Spleen (tissue), 11 donors: ENCODE results near the gene STX16. TPM values are rescaled to one million over a fixed set of nuclear protein-coding genes. Genes with fewer than 3 reads are reported as not detected.

Experiments used
- DNase-seq: peaks from one replicate; pipeline ENCODE4 v3.0.0-alpha.2; 2020
- H3K27ac ChIP-seq, 8 donors: fragments of 200-600 bp; sonication (generic) in 7 of 8; 1 replicate in 4 of 8; 2 replicates in 4 of 8; pipeline versions ENCODE4 v1.5.0 to v1.8.0; 2016 to 2021; ENCODE audit warnings: inconsistent platforms in 4 of 8, mild to moderate bottlenecking in 4 of 8, moderate library complexity in 1 of 8
- H3K27me3 ChIP-seq, 7 donors: fragments of 200-600 bp; sonication (generic) in 6 of 7; replicated peaks in 1 of 7; 1 replicate in 4 of 7; 2 replicates in 3 of 7; pipeline versions ENCODE4 v1.5.0 to v1.8.0; 2016 to 2021; ENCODE audit warnings: inconsistent platforms in 3 of 7, mild to moderate bottlenecking in 1 of 7
- H3K36me3 ChIP-seq, 6 donors: fragments of 200-600 bp; sonication (generic) in 5 of 6; 1 replicate in 4 of 6; 2 replicates in 2 of 6; pipeline versions ENCODE4 v1.5.0 to v1.8.0; 2016 to 2021; ENCODE audit warnings: inconsistent platforms in 2 of 6
- H3K4me1 ChIP-seq, 6 donors: fragments of 200-600 bp; sonication (generic) in 5 of 6; 1 replicate in 3 of 6; 2 replicates in 3 of 6; pipeline versions ENCODE4 v1.5.0 to v1.8.0; 2016 to 2021; ENCODE audit warnings: inconsistent platforms in 3 of 6
- H3K4me3 ChIP-seq, 8 donors: fragments of 200-600 bp; sonication (generic) in 7 of 8; 1 replicate in 4 of 8; 2 replicates in 4 of 8; pipeline versions ENCODE4 v1.5.0 to v1.8.0; 2016 to 2021; ENCODE audit warnings: inconsistent platforms in 4 of 8, mild to moderate bottlenecking in 4 of 8, moderate library complexity in 2 of 8
- H3K9me3 ChIP-seq, 8 donors: fragments of 200-600 bp; sonication (generic) in 7 of 8; 1 replicate in 4 of 8; 2 replicates in 4 of 8; pipeline versions ENCODE4 v1.5.0 to v1.8.0; 2016 to 2021; ENCODE audit warnings: inconsistent platforms in 4 of 8
- CTCF ChIP-seq, 11 experiments: fragments of 200-600 bp in 7 of 11; fragments of 450-650 bp in 4 of 11; sonication (generic) in 4 of 11; IDR thresholded peaks in 8 of 11; conservative IDR thresholded peaks in 3 of 11; 1 replicate in 7 of 11; 2 replicates in 4 of 11; pipeline versions ENCODE4 v1.4.0 to v1.8.0; 2016 to 2021; ENCODE audit warnings: antibody characterized with exemption in 11 of 11, inconsistent platforms in 4 of 11, mild to moderate bottlenecking in 1 of 11
- POLR2A ChIP-seq, 3 donors: fragments of 450-650 bp; IDR thresholded peaks; one replicate each; pipeline ENCODE4 v1.5.1; 2017; ENCODE audit warnings: antibody characterized with exemption in 3 of 3, mild to moderate bottlenecking in 1 of 3
- POLR2AphosphoS5 ChIP-seq, 3 donors: sonication (generic); formaldehyde crosslinking; IDR thresholded peaks; one replicate each; pipeline ENCODE4 v1.5.1; 2017; ENCODE audit warnings: antibody characterized with exemption in 3 of 3
- WGBS, 5 donors: extraction: QIAGEN DNeasy Blood & Tissue Kit in 3 of 5; methylation state at CpG; one replicate each; pipeline versions ENCODE4 v1.1.5 to v1.1.7; 2013 to 2018; 5-methylcytosine and 5-hydroxymethylcytosine counted together
- intact Hi-C: fragments of 100-400 bp; cut with DNase I; formaldehyde crosslinking; loops from one replicate; pipeline ENCODE4 v1.15.0; 2023; ENCODE audit warnings: low total_unique reads
- polyA plus RNA-seq, 3 donors: library from polyadenylated mRNA; stranded (reverse); fragments of 200-250 nt; gene quantifications; one replicate each; pipeline ENCODE4 v1.2.1, GENCODE V29; 2013
- total RNA-seq, 7 donors: library from RNA; depleted of rRNA in 3 of 7; stranded (reverse); fragments of >200 nt in 3 of 7; fragmentation: NEBNext Ultra II Directional in 4 of 7; extraction: Animal tissue kit (Norgen Biotek cat#: 25700) in 4 of 7; gene quantifications; one replicate each; pipeline versions ENCODE4 v1.1.0 to v1.2.1, GENCODE V29; 2016 to 2021
- donor health status: healthy with polysubstance abuse.
- donor health status: DM: no; HTN: no; CAD: no; lungs with moderate emphysema.
- donor health status: DM: no; HTN: no; CAD: no.
- donor health status: Bipolar disorder and iron deficiency.
- donor health status: healthy.
- donor health status: DM: no; HTN: no; CAD: no.
- donor health status: DM: yes; HTN: yes; CAD: no.

Gene STX16
- total and polyA plus RNA-seq, 10 donors = 34.4 to 105 (median 75.0) TPM

- H3K4me3 ChIP-seq = no peak overlapping the region
- peaks cover 0 to 5% (median 0%) of the 10 kb centered on the region in 8 donors for H3K9me3 ChIP-seq
- H3K4me1 ChIP-seq = no peaks in the 10 kb centered on the region
- peaks cover 0 to 20% (median 0%) of the 10 kb centered on the region in 7 donors for H3K27me3 ChIP-seq
- no peaks in the 10 kb centered on the region for H3K36me3 ChIP-seq
- H3K27ac ChIP-seq = no peak overlapping the region
- WGBS, 5 donors = 78 to 92% (median 85%) methylated on average over 16 to 19 of the region's 19 CpGs
- DNase-seq = peak; percentile 61
- TF ChIP-seq POLR2A (IDR thresholded peaks at IDR 0.05) (no peak), POLR2AphosphoS5 (IDR thresholded peaks at IDR 0.05) (no peak), CTCF (IDR thresholded peaks at IDR 0.05 in 8 of 11, conservative IDR thresholded peaks at IDR 0.05 in 3 of 11) (no peak)
- intact Hi-C loops = no loop called here
Measured at GRCh38 chr20:58604128-58604881, 46.8 kb upstream of the STX16 start.

- no peak overlapping the region for H3K27ac ChIP-seq
- H3K9me3 ChIP-seq = peaks cover 0 to 5% (median 0%) of the 10 kb centered on the region in 8 donors
- no peak for TF ChIP-seq POLR2A (IDR thresholded peaks at IDR 0.05)
- TF ChIP-seq POLR2AphosphoS5 (IDR thresholded peaks at IDR 0.05) = no peak
- no peak for TF ChIP-seq CTCF (IDR thresholded peaks at IDR 0.05 in 8 of 11, conservative IDR thresholded peaks at IDR 0.05 in 3 of 11)
- no peaks in the 10 kb centered on the region for H3K4me1 ChIP-seq
- 77 to 87% (median 85%) methylated on average over 17 to 19 of the region's 19 CpGs for WGBS, 5 donors
- no peaks in the 10 kb centered on the region for H3K36me3 ChIP-seq
- intact Hi-C loops = no loop called here
- no peak overlapping the region for H3K4me3 ChIP-seq
- H3K27me3 ChIP-seq = peaks cover 0 to 20% (median 0%) of the 10 kb centered on the region in 7 donors
- no peak for DNase-seq
Measured at GRCh38 chr20:58605292-58606065, 45.6 kb upstream of the STX16 start.

- TF ChIP-seq POLR2A (IDR thresholded peaks at IDR 0.05) (no peak), CTCF (IDR thresholded peaks at IDR 0.05 in 8 of 11, conservative IDR thresholded peaks at IDR 0.05 in 3 of 11) (no peak), POLR2AphosphoS5 (IDR thresholded peaks at IDR 0.05) (no peak)
- Histone ChIP-seq H3K4me3 (no peak overlapping the region), H3K36me3 (no peaks in the 10 kb centered on the region), H3K27me3 (peaks cover 0 to 20% (median 0%) of the 10 kb centered on the region in 7 donors), H3K27ac (no peak overlapping the region), H3K9me3 (peaks cover 0 to 5% (median 0%) of the 10 kb centered on the region in 8 donors), H3K4me1 (no peaks in the 10 kb centered on the region)
- 83 to 96% (median 88%) methylated on average over 9 of the region's 9 CpGs for WGBS, 5 donors
- DNase-seq = peak; percentile 23
- intact Hi-C loops = no loop called here
Measured at GRCh38 chr20:58606184-58606583, 44.9 kb upstream of the STX16 start.
